Astrocyte of the spinal cord (primary cell): ENCODE results near the gene TRMT112.
A peak's percentile ranks its signal among the peaks of the same experiment; 100 is the strongest.

Experiments used
- DNase-seq: peaks from one replicate; pipeline ENCODE4 v3.0.0; 2011; ENCODE audit warnings: low read depth, low spot score
- H3K4me3 ChIP-seq: 2 replicates; pipeline ENCODE4 v1.5.1; 2011; ENCODE audit warnings: low read depth, mild to moderate bottlenecking, low read length, moderate library complexity
- in situ Hi-C: cut with HindIII; loops from 2 replicates; pipeline ENCODE4 v1.10.0; 2017; ENCODE audit warnings: low sequenced_read_pairs
- TF ChIP-seq, protein P1 (sequence below): IDR thresholded peaks from 2 replicates; pipeline ENCODE4 v1.5.1; 2012; ENCODE audit warnings: low read depth, mild to moderate bottlenecking, low read length, inconsistent platforms

TRMT112 gene

GRCh38 chr11:64306563-64306875 lies 10.8 kb downstream of the TRMT112 start:
- in situ Hi-C loops, result no loop called here
- TF ChIP-seq, protein P1, sequence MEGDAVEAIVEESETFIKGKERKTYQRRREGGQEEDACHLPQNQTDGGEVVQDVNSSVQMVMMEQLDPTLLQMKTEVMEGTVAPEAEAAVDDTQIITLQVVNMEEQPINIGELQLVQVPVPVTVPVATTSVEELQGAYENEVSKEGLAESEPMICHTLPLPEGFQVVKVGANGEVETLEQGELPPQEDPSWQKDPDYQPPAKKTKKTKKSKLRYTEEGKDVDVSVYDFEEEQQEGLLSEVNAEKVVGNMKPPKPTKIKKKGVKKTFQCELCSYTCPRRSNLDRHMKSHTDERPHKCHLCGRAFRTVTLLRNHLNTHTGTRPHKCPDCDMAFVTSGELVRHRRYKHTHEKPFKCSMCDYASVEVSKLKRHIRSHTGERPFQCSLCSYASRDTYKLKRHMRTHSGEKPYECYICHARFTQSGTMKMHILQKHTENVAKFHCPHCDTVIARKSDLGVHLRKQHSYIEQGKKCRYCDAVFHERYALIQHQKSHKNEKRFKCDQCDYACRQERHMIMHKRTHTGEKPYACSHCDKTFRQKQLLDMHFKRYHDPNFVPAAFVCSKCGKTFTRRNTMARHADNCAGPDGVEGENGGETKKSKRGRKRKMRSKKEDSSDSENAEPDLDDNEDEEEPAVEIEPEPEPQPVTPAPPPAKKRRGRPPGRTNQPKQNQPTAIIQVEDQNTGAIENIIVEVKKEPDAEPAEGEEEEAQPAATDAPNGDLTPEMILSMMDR, result no peak
- no peak for DNase-seq
- peak overlapping the region; percentile 64 for H3K4me3 ChIP-seq

DNA sequence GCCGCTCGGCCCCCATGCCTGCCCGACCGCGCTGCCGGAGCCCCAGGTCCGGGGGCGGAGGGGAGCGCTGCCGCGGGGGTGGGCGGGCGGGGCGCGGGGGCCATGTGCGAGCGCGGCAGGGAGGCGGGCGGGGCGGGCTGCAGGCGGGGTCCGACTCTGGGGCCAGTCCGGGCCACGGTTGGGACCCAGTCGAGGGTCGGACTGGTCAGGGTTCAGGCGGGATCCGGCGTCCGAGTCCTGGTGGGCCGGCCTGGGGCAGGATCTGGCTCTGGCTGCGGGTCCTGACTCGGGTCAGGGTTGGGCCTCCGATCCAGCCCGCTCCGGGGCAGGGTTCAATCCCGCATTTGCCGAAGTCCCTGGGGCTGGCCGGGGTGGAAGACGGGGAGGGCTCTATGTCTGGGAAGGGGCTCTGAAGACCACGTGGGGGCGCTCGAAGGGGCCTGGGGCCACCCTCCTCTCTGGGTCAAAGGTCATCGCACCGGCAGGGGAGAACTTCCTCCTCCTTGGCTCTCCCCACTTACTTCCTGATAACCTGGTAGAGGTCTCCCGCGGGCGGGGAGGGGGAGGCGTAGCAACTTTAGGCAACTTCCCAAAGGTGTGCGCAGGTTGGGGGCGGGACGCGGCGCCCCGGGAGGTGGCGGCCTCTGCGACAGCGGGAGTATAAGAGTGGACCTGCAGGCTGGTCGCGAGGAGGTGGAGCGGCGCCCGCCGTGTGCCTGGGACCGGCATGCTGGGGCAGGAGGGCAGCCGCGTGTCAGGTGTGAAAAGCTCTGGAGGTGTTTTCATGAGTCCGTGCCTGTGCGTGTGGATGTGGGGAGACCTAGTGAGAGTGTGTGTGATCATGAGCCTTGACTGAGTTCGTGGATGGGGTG lies 11.4 kb downstream of the TRMT112 start:
- peak; percentile 19 for DNase-seq
- TF ChIP-seq, protein P1, result peak; percentile 35

DNA sequence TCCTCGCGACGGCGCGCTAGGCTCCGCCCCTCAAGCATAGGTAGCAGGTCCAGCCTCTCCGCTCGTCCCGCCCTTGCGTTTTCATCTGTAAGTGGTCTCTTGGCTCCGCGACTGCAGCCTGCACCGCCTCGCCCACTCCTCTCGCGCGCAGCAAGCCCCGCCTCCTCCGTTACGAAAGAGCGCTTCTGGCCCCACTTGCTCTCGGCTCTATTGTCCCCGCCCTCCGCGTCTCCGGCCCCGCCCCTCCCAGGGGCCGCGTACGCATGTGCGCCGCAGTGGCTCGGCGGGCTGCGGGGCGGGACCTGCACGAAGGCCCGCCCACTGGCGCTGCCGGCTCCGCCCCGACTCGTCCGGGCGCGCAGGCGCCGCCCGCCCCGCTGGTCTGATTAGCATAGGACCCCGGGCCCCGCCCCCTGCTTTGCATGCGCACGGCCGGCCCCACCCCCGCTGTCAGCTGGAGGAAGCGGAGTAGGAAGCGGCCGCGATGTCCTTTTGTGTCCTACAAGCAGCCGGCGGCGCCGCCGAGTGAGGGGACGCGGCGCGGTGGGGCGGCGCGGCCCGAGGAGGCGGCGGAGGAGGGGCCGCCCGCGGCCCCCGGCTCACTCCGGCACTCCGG lies 12.2 kb downstream of the TRMT112 start, which contains the start of gene ESRRA:
Gene ESRRA, plus strand, starts transcription at position 450 of the 616 bp plus-strand sequence. CDS start 1,656 bp downstream, outside the sequence.
- TF ChIP-seq, protein P1, result no peak
- DNase-seq, result peak; percentile 98
- in situ Hi-C loops, result no loop called here
- H3K4me3 ChIP-seq, result peak within 1 kb of the TSS; percentile 65

More for the DNA sequence above, 11.4 kb downstream of the TRMT112 start:
- peak overlapping the region; percentile 64 for H3K4me3 ChIP-seq
- in situ Hi-C loops, result no loop called here

DNA sequence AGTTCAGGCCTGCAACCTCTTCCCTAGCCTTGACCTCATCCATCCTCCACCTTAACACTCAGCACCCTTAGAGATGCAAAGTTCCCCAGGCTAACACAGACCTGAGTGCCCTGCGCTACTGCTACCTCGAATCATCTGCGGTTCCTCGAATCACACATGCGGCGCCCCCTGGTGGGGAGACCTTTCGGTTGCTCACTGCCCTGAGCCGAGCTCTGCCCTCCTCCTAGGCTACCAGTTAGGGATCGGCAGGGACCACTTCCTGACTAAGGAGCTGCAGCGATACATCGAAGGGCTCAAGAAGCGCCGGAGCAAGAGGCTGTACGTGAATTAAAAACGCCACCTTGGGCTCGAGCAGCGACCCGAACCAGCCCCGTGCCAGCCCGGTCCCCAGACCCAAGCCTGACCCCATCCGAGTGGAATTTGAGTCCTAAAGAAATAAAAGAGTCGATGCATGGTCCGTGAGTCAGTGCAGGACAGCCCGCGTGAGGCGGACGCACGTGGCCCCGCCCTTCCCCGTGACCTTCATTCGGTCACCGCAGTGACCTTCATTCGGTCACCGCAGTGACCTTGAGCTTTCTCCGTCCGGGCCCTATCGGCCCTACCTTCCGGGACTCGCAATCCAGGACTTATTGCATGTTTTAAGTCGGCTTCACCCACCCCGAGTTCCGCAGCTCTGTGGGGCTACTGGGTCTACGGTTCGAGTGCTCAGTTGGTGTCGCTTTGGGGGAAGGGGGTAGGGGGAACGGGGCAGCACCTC lies 12.9 kb downstream of the TRMT112 start:
- TF ChIP-seq, protein P1, result peak; percentile 87
- peak; percentile 84 for DNase-seq
- in situ Hi-C loops, result no loop called here
- H3K4me3 ChIP-seq, result peak overlapping the region; percentile 65

DNA sequence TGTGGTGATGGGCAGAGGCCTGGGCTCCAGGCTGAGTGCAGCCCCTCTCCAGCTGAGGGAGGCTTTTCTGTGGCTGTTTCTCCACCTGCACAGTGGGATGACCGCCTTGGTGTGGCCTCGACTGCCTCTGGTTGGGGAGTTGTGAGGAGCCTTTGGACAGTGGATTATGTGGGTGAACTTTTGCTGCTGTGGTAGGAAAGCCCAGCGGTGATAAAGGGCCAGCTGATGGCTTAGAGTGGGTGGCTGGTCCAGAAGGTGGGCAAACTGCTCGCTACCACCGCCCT lies 13.4 kb downstream of the TRMT112 start:
- no peak for DNase-seq
- in situ Hi-C loops, result no loop called here
- TF ChIP-seq, protein P1, result no peak
- H3K4me3 ChIP-seq, result no peak overlapping the region
